ENCODE data around the gene AFF3. TPM values are rescaled to one million over a fixed set of nuclear protein-coding genes. Genes with fewer than 3 reads are reported as not detected.

The AFF3 gene
- total and polyA plus RNA-seq, 5 donors = 4.0 to 22.0 (median 17.8) TPM

- Histone ChIP-seq H3K27me3 (ENCODE audit: control insufficient read depth, insufficient read depth) (no peaks in the 10 kb centered on the region), H3K4me3 (ENCODE audit: low read length) (no peak overlapping the region), H3K9me3 (ENCODE audit: control insufficient read depth, low read length) (no peaks in the 10 kb centered on the region), H3K4me1 (ENCODE audit: control insufficient read depth, insufficient read depth, low read length) (peaks cover 2% of the 10 kb centered on the region), H3K27ac (ENCODE audit: low read length) (no peak overlapping the region)
- intact Hi-C loops (cut with DNase I) = loop anchor here in 2 of 4 donors (10.0 kb wide), 2 partner anchors 237 to 247 kb away; no protein-coding TSS in a partner anchor
- no peak for DNase-seq
- ATAC-seq = no peak
- WGBS = 76% methylated on average over 6 of the region's 6 CpGs
Observed at GRCh38 chr2:99811544-99811943, 330.8 kb downstream of the AFF3 start.

GRCh38 chr2:99810225-99810624, 332.2 kb downstream of the AFF3 start:
- H3K27ac ChIP-seq (ENCODE audit: low read length) = no peak overlapping the region
- no peaks in the 10 kb centered on the region for H3K27me3 ChIP-seq (ENCODE audit: control insufficient read depth, insufficient read depth)
- H3K4me1 ChIP-seq (ENCODE audit: control insufficient read depth, insufficient read depth, low read length) = peaks cover 2% of the 10 kb centered on the region
- 90% methylated on average over 4 of the region's 4 CpGs for WGBS
- H3K9me3 ChIP-seq (ENCODE audit: control insufficient read depth, low read length) = no peaks in the 10 kb centered on the region
- intact Hi-C loops (cut with DNase I) = loop anchor here in 2 of 4 donors (10.0 kb wide), 2 partner anchors 235 to 245 kb away; no protein-coding TSS in a partner anchor
- H3K4me3 ChIP-seq (ENCODE audit: low read length) = no peak overlapping the region
- DNase-seq (no peak), ATAC-seq (no peak)

- no peak for ATAC-seq
- WGBS = 84% methylated on average over 8 of the region's 8 CpGs
- intact Hi-C loops (cut with DNase I) = no loop called here
- Histone ChIP-seq H3K27ac (ENCODE audit: low read length) (no peak overlapping the region), H3K4me3 (ENCODE audit: low read length) (no peak overlapping the region), H3K9me3 (ENCODE audit: control insufficient read depth, low read length) (no peaks in the 10 kb centered on the region), H3K4me1 (ENCODE audit: control insufficient read depth, insufficient read depth, low read length) (peaks cover 2% of the 10 kb centered on the region), H3K27me3 (ENCODE audit: control insufficient read depth, insufficient read depth) (no peaks in the 10 kb centered on the region)
- no peak for DNase-seq
Observed at GRCh38 chr2:99809259-99809900, 333.0 kb downstream of the AFF3 start.

- H3K27me3 ChIP-seq (ENCODE audit: control insufficient read depth, insufficient read depth) = no peaks in the 10 kb centered on the region
- H3K4me3 ChIP-seq (ENCODE audit: low read length) = no peak overlapping the region
- intact Hi-C loops (cut with DNase I) = no loop called here
- no peak for ATAC-seq
- no peak overlapping the region for H3K27ac ChIP-seq (ENCODE audit: low read length)
- no peak for DNase-seq
- H3K4me1 ChIP-seq (ENCODE audit: control insufficient read depth, insufficient read depth, low read length) = peaks cover 2% of the 10 kb centered on the region
- no peaks in the 10 kb centered on the region for H3K9me3 ChIP-seq (ENCODE audit: control insufficient read depth, low read length)
- WGBS = 84% methylated on average over 4 of the region's 4 CpGs
Observed at GRCh38 chr2:99808361-99809200, 333.8 kb downstream of the AFF3 start.

GRCh38 chr2:99806758-99807157, 335.6 kb downstream of the AFF3 start:
- WGBS = 82% methylated on average over 4 of the region's 4 CpGs
- H3K27ac ChIP-seq (ENCODE audit: low read length) = no peak overlapping the region

GRCh38 chr2:99805930-99806476, 336.4 kb downstream of the AFF3 start:
- WGBS = 94% methylated on average over 5 of the region's 5 CpGs
- intact Hi-C loops (cut with DNase I) = no loop called here
- Histone ChIP-seq H3K27me3 (ENCODE audit: control insufficient read depth, insufficient read depth) (no peaks in the 10 kb centered on the region), H3K27ac (ENCODE audit: low read length) (no peak overlapping the region), H3K9me3 (ENCODE audit: control insufficient read depth, low read length) (no peaks in the 10 kb centered on the region), H3K4me1 (ENCODE audit: control insufficient read depth, insufficient read depth, low read length) (no peaks in the 10 kb centered on the region), H3K4me3 (ENCODE audit: low read length) (no peak overlapping the region)
- ATAC-seq (no peak), DNase-seq (no peak)

More at GRCh38 chr2:99806758-99807157, 335.6 kb downstream of the AFF3 start:
- Histone ChIP-seq H3K4me1 (ENCODE audit: control insufficient read depth, insufficient read depth, low read length) (peaks cover 2% of the 10 kb centered on the region), H3K9me3 (ENCODE audit: control insufficient read depth, low read length) (no peaks in the 10 kb centered on the region), H3K4me3 (ENCODE audit: low read length) (no peak overlapping the region), H3K27me3 (ENCODE audit: control insufficient read depth, insufficient read depth) (no peaks in the 10 kb centered on the region)
- no peak for DNase-seq
- ATAC-seq = no peak
- intact Hi-C loops (cut with DNase I) = no loop called here

- no peak overlapping the region for H3K27ac ChIP-seq (ENCODE audit: low read length)
- H3K4me1 ChIP-seq (ENCODE audit: control insufficient read depth, insufficient read depth, low read length) = no peaks in the 10 kb centered on the region
- no peaks in the 10 kb centered on the region for H3K9me3 ChIP-seq (ENCODE audit: control insufficient read depth, low read length)
- intact Hi-C loops (cut with DNase I) = no loop called here
- H3K27me3 ChIP-seq (ENCODE audit: control insufficient read depth, insufficient read depth) = no peaks in the 10 kb centered on the region
- no peak overlapping the region for H3K4me3 ChIP-seq (ENCODE audit: low read length)
- 70% methylated on average over 1 of the region's 1 CpG for WGBS
- ATAC-seq (no peak), DNase-seq (no peak)
Observed at GRCh38 chr2:99803846-99804245, 338.5 kb downstream of the AFF3 start.

- H3K4me1 ChIP-seq (ENCODE audit: control insufficient read depth, insufficient read depth, low read length) = no peaks in the 10 kb centered on the region
- ATAC-seq (no peak), DNase-seq (no peak)
- no peak overlapping the region for H3K27ac ChIP-seq (ENCODE audit: low read length)
- no peaks in the 10 kb centered on the region for H3K27me3 ChIP-seq (ENCODE audit: control insufficient read depth, insufficient read depth)
- no peaks in the 10 kb centered on the region for H3K9me3 ChIP-seq (ENCODE audit: control insufficient read depth, low read length)
- intact Hi-C loops (cut with DNase I) = no loop called here
- H3K4me3 ChIP-seq (ENCODE audit: low read length) = no peak overlapping the region
- WGBS = 80% methylated on average over 1 of the region's 1 CpG
Observed at GRCh38 chr2:99802734-99803133, 339.7 kb downstream of the AFF3 start.

- no peak for DNase-seq
- WGBS = 86% methylated on average over 4 of the region's 4 CpGs
- Histone ChIP-seq H3K27me3 (ENCODE audit: control insufficient read depth, insufficient read depth) (no peaks in the 10 kb centered on the region), H3K4me3 (ENCODE audit: low read length) (no peak overlapping the region), H3K4me1 (ENCODE audit: control insufficient read depth, insufficient read depth, low read length) (peaks cover under 1% of the 10 kb centered on the region), H3K27ac (ENCODE audit: low read length) (no peak overlapping the region), H3K9me3 (ENCODE audit: control insufficient read depth, low read length) (no peaks in the 10 kb centered on the region)
- intact Hi-C loops (cut with DNase I) = no loop called here
- ATAC-seq = no peak
Observed at GRCh38 chr2:99801327-99801901, 341.0 kb downstream of the AFF3 start.

GRCh38 chr2:99797475-99797874, 344.9 kb downstream of the AFF3 start:
- ATAC-seq (no peak), DNase-seq (no peak)
- intact Hi-C loops (cut with DNase I) = no loop called here
- Histone ChIP-seq H3K9me3 (ENCODE audit: control insufficient read depth, low read length) (no peaks in the 10 kb centered on the region), H3K4me1 (ENCODE audit: control insufficient read depth, insufficient read depth, low read length) (peaks cover 2% of the 10 kb centered on the region), H3K27me3 (ENCODE audit: control insufficient read depth, insufficient read depth) (no peaks in the 10 kb centered on the region), H3K27ac (ENCODE audit: low read length) (no peak overlapping the region), H3K4me3 (ENCODE audit: low read length) (no peak overlapping the region)
- WGBS = 96% methylated on average over 1 of the region's 1 CpG

- Histone ChIP-seq H3K4me1 (ENCODE audit: control insufficient read depth, insufficient read depth, low read length) (peaks cover 2% of the 10 kb centered on the region), H3K4me3 (ENCODE audit: low read length) (no peak overlapping the region), H3K27ac (ENCODE audit: low read length) (no peak overlapping the region), H3K9me3 (ENCODE audit: control insufficient read depth, low read length) (no peaks in the 10 kb centered on the region), H3K27me3 (ENCODE audit: control insufficient read depth, insufficient read depth) (no peaks in the 10 kb centered on the region)
- DNase-seq = no peak
- no peak for ATAC-seq
- intact Hi-C loops (cut with DNase I) = no loop called here
Observed at GRCh38 chr2:99794414-99794813, 348.0 kb downstream of the AFF3 start.

Data from right cardiac atrium (tissue), 5 donors.